ENCODE measurements around the gene RPA1. TPM values are rescaled to one million over a fixed set of nuclear protein-coding genes. Genes with fewer than 3 reads are reported as not detected.

Gene RPA1
- total RNA-seq, 1 experiment from 2014 or later: 150 TPM

DNA sequence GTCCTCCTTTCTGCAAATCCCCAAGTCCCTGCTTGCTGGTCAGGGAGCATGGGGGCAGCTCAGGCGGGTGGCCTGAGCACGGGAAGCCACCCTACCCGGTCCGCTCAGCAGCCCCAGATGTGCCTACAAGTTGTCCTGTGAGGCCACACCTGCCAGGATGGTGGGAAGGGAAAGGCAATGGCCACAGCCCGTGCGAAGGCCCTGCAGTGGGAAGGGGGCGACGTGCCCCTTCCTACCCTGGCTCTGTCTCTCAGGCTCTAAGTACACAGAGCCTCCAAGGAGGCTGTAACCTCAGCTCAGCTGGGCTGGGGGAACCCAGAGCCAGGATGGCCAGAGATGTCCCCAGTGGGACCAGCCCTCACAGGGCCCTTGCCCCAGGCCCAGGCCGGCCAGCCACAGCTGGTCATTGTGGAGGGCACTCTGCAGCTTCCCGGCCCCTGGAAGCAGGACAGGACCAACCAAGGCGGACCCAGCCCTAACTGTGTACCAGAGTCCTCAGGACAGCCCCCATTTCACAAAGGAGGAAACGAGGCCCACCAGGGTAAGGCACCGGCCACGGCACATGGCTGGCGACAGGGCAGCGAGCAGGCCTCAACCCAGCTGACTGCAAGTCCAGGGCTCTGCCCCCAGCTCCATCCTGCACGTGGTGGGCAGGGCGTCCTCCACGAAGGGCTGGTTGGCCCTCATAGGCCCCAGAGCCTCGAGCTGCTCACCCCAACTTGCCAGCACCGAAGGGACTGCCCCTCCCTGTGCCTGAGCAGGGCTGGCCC lies 113.0 kb downstream of the RPA1 start:
- no peaks in the 10 kb centered on the region for H3K9me3 ChIP-seq (ENCODE audit: control insufficient read depth, insufficient read depth, low read depth, low read length)
- BruUV-seq (replicated peaks): no TSS peak
- ChIA-PET POLR2A (interaction anchor here (0.5 kb wide), 1 partner anchor 102 kb away, joined by 5 read pairs; no protein-coding TSS in a partner anchor), CTCF (no interaction called here)
- H3K4me1 ChIP-seq (ENCODE audit: control insufficient read depth, insufficient read depth, low read length): no peaks in the 10 kb centered on the region
- in situ Hi-C loops (cut with HindIII; ENCODE audit: low pct_unique_long_range_greater_than_20kb, low sequenced_read_pairs): no loop called here
- DNase-seq (ENCODE audit: low read depth, low spot score) (no peak), ATAC-seq (no peak)
- TF ChIP-seq POLR2AphosphoS5 (IDR thresholded peaks at IDR 0.05; ENCODE audit: low read depth, low read length): no peak
- no peak for TF ChIP-seq TCF7L2 (IDR thresholded peaks at IDR 0.05; ENCODE audit: low read depth, low read length)
- TF ChIP-seq, protein P1, sequence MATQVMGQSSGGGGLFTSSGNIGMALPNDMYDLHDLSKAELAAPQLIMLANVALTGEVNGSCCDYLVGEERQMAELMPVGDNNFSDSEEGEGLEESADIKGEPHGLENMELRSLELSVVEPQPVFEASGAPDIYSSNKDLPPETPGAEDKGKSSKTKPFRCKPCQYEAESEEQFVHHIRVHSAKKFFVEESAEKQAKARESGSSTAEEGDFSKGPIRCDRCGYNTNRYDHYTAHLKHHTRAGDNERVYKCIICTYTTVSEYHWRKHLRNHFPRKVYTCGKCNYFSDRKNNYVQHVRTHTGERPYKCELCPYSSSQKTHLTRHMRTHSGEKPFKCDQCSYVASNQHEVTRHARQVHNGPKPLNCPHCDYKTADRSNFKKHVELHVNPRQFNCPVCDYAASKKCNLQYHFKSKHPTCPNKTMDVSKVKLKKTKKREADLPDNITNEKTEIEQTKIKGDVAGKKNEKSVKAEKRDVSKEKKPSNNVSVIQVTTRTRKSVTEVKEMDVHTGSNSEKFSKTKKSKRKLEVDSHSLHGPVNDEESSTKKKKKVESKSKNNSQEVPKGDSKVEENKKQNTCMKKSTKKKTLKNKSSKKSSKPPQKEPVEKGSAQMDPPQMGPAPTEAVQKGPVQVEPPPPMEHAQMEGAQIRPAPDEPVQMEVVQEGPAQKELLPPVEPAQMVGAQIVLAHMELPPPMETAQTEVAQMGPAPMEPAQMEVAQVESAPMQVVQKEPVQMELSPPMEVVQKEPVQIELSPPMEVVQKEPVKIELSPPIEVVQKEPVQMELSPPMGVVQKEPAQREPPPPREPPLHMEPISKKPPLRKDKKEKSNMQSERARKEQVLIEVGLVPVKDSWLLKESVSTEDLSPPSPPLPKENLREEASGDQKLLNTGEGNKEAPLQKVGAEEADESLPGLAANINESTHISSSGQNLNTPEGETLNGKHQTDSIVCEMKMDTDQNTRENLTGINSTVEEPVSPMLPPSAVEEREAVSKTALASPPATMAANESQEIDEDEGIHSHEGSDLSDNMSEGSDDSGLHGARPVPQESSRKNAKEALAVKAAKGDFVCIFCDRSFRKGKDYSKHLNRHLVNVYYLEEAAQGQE (IDR thresholded peaks at IDR 0.05; ENCODE audit: insufficient read depth in 1 of 2, low read depth in 2 of 2, low read length in 1 of 2): no peak
- no peak overlapping the region for H3K27ac ChIP-seq (ENCODE audit: low read length)
- H3K27me3 ChIP-seq (ENCODE audit: control insufficient read depth, insufficient read depth, low read length): no peaks in the 10 kb centered on the region
- H3K4me3 ChIP-seq (ENCODE audit: low read depth in 2 of 2, low read length in 2 of 2): no peak overlapping the region
- intact Hi-C loops (cut with micrococcal nuclease; ENCODE audit: unreplicated experiment): no loop called here
- no peaks in the 10 kb centered on the region for H3K36me3 ChIP-seq (ENCODE audit: control insufficient read depth, insufficient read depth, low read length)

DNA sequence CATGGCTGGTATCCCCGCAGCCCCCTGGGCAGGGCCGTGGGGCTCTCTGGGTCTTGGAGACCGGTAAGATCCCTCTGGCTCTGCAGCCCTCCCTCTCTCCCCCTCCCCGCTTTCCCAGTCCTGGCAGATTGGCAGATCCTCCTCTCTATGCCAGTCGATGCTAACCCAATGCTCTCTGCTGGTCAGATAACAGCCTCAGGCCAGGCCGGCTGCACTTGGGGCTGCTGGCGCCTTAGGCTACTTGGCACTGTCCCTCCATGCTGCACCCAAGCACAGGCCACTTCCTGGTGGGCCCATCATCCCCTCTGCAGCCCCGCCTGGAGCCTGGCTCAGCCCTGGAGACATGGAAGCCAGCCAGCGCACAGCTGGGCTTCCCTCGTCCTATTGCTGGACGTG lies 113.6 kb downstream of the RPA1 start:
- POLR2A ChIA-PET: no interaction called here
- H3K27me3 ChIP-seq (ENCODE audit: control insufficient read depth, insufficient read depth, low read length): no peaks in the 10 kb centered on the region
- TF ChIP-seq, protein P2, sequence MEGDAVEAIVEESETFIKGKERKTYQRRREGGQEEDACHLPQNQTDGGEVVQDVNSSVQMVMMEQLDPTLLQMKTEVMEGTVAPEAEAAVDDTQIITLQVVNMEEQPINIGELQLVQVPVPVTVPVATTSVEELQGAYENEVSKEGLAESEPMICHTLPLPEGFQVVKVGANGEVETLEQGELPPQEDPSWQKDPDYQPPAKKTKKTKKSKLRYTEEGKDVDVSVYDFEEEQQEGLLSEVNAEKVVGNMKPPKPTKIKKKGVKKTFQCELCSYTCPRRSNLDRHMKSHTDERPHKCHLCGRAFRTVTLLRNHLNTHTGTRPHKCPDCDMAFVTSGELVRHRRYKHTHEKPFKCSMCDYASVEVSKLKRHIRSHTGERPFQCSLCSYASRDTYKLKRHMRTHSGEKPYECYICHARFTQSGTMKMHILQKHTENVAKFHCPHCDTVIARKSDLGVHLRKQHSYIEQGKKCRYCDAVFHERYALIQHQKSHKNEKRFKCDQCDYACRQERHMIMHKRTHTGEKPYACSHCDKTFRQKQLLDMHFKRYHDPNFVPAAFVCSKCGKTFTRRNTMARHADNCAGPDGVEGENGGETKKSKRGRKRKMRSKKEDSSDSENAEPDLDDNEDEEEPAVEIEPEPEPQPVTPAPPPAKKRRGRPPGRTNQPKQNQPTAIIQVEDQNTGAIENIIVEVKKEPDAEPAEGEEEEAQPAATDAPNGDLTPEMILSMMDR (IDR thresholded peaks at IDR 0.05): no peak
- TF ChIP-seq POLR2AphosphoS5 (IDR thresholded peaks at IDR 0.05; ENCODE audit: low read depth, low read length) (no peak), SIN3A (IDR thresholded peaks at IDR 0.05; ENCODE audit: borderline replicate concordance, insufficient read depth, low read depth, low read length) (no peak)
- no TSS peak for BruUV-seq (replicated peaks)
- H3K9me3 ChIP-seq (ENCODE audit: control insufficient read depth, insufficient read depth, low read depth, low read length): no peaks in the 10 kb centered on the region
- no peaks in the 10 kb centered on the region for H3K36me3 ChIP-seq (ENCODE audit: control insufficient read depth, insufficient read depth, low read length)
- no peaks in the 10 kb centered on the region for H3K4me1 ChIP-seq (ENCODE audit: control insufficient read depth, insufficient read depth, low read length)
- no peak overlapping the region for H3K27ac ChIP-seq (ENCODE audit: low read length)
- CTCF ChIA-PET: no interaction called here
- no peak overlapping the region for H3K4me3 ChIP-seq (ENCODE audit: low read depth in 2 of 2, low read length in 2 of 2)
- DNase-seq (ENCODE audit: low read depth, low spot score) (no peak), ATAC-seq (no peak)
- in situ Hi-C loops (cut with HindIII; ENCODE audit: low pct_unique_long_range_greater_than_20kb, low sequenced_read_pairs) (no loop called here), intact Hi-C loops (cut with micrococcal nuclease; ENCODE audit: unreplicated experiment) (no loop called here)

DNA sequence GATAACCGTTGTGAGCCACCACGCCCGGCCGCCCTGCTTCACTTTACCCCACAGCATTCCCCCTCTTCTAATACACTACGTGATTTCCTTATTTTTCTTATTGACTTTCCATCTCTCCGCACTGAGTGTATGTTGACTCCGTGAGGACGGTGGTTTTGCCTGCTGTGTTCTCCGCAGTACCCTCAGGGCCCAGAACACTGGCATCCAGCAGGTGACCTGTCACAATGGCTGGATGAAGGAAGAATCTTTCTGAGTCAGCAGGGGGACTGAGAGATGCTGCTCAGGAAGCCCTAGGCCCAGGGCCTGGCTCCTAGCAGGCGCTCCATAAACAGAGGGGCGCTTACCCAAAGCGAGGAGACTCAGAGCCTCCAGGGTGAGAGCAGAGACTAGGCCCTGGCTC lies 115.8 kb downstream of the RPA1 start:
- no TSS peak for BruUV-seq (replicated peaks)
- ChIA-PET POLR2A (no interaction called here), CTCF (no interaction called here)
- no peaks in the 10 kb centered on the region for H3K4me1 ChIP-seq (ENCODE audit: control insufficient read depth, insufficient read depth, low read length)
- in situ Hi-C loops (cut with HindIII; ENCODE audit: low pct_unique_long_range_greater_than_20kb, low sequenced_read_pairs) (no loop called here), intact Hi-C loops (cut with micrococcal nuclease; ENCODE audit: unreplicated experiment) (no loop called here)
- H3K27ac ChIP-seq (ENCODE audit: low read length): no peak overlapping the region
- no peaks in the 10 kb centered on the region for H3K27me3 ChIP-seq (ENCODE audit: control insufficient read depth, insufficient read depth, low read length)
- no peak for ATAC-seq
- no peak overlapping the region for H3K4me3 ChIP-seq (ENCODE audit: low read depth in 2 of 2, low read length in 2 of 2)
- H3K36me3 ChIP-seq (ENCODE audit: control insufficient read depth, insufficient read depth, low read length): no peaks in the 10 kb centered on the region
- no peaks in the 10 kb centered on the region for H3K9me3 ChIP-seq (ENCODE audit: control insufficient read depth, insufficient read depth, low read depth, low read length)
- TF ChIP-seq SIN3A (IDR thresholded peaks at IDR 0.05; ENCODE audit: borderline replicate concordance, insufficient read depth, low read depth, low read length): no peak
- TF ChIP-seq, protein P1 (IDR thresholded peaks at IDR 0.05; ENCODE audit: insufficient read depth in 1 of 2, low read depth in 2 of 2, low read length in 1 of 2): no peak
- TF ChIP-seq, protein P2 (IDR thresholded peaks at IDR 0.05): no peak
- no peak for DNase-seq (ENCODE audit: low read depth, low spot score)
